Gastrocnemius medialis (tissue), 4 donors: ENCODE measurements around the gene KHNYN.
"Not testable (repeated sequence)": the region's sequence is repeated elsewhere in the genome, so short reads cannot be mapped to it uniquely, and the experiment has no call there.

Source experiments
- POLR2A ChIP-seq, 2 donors: fragments of 450-650 bp; IDR thresholded peaks; one replicate each; pipeline ENCODE4 v1.6.1; 2017; ENCODE audit warnings: antibody characterized with exemption in 2 of 2, mild to moderate bottlenecking in 2 of 2, moderate library complexity in 2 of 2
- TF ChIP-seq, protein P1 (sequence below), 5 experiments: fragments of 450-650 bp in 3 of 5; fragments of 200-600 bp in 2 of 5; sonication (generic) in 2 of 5; IDR thresholded peaks in 4 of 5; conservative IDR thresholded peaks in 1 of 5; 1 replicate in 4 of 5; 2 replicates in 1 of 5; pipeline ENCODE4 v1.5.1; 2016 to 2019; ENCODE audit warnings: antibody characterized with exemption in 5 of 5, mild to moderate bottlenecking in 3 of 5, moderate library complexity in 3 of 5

- TF ChIP-seq POLR2A (IDR thresholded peaks at IDR 0.05), result not testable (repeated sequence)
- TF ChIP-seq, protein P1, sequence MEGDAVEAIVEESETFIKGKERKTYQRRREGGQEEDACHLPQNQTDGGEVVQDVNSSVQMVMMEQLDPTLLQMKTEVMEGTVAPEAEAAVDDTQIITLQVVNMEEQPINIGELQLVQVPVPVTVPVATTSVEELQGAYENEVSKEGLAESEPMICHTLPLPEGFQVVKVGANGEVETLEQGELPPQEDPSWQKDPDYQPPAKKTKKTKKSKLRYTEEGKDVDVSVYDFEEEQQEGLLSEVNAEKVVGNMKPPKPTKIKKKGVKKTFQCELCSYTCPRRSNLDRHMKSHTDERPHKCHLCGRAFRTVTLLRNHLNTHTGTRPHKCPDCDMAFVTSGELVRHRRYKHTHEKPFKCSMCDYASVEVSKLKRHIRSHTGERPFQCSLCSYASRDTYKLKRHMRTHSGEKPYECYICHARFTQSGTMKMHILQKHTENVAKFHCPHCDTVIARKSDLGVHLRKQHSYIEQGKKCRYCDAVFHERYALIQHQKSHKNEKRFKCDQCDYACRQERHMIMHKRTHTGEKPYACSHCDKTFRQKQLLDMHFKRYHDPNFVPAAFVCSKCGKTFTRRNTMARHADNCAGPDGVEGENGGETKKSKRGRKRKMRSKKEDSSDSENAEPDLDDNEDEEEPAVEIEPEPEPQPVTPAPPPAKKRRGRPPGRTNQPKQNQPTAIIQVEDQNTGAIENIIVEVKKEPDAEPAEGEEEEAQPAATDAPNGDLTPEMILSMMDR (IDR thresholded peaks at IDR 0.05 in 4 of 5, conservative IDR thresholded peaks at IDR 0.05 in 1 of 5), result not testable (repeated sequence)
Observed at GRCh38 chr14:24482699-24483303, 53.0 kb downstream of the KHNYN start.
